ENCODE measurements around the gene ULK4. TPM values are rescaled to one million over a fixed set of nuclear protein-coding genes. Genes with fewer than 3 reads are reported as not detected.

The ULK4 gene
- total and polyA plus RNA-seq, 2 of the 8 experiments (the other 6 are each of a cell fraction or from before 2014, with no cell fraction given) = 3.0 to 10.8 TPM

GRCh38 chr3:41963823-41964222 is 1.9 kb upstream of the ULK4 start:
- Histone ChIP-seq H2BK20ac (ENCODE audit: low read length) (peak overlapping the region; percentile 21; the same call in 1 of the 2 replicates), H3K9ac (replicated peaks in 1 of 4; ENCODE audit: extremely low read depth in 1 of 4, low read depth in 3 of 4, low read length in 3 of 4) (no peak overlapping the region), H2AK5ac (ENCODE audit: low read depth, low read length) (no peak overlapping the region), H3K79me2 (ENCODE audit: control insufficient read depth in 1 of 2, insufficient read depth in 2 of 2, low read length in 2 of 2) (peaks cover 0 to 12% of the 10 kb centered on the region in 2 experiments; a peak in 2 of 4 replicates), H3K23ac (ENCODE audit: insufficient read length) (no peak overlapping the region), H4K8ac (ENCODE audit: extremely low read depth, insufficient read depth, low read length) (no peak overlapping the region), H2BK120ac (replicated peaks; ENCODE audit: low read depth, low read length) (no peak overlapping the region), H3K14ac (ENCODE audit: insufficient read length) (no peak overlapping the region), H2BK15ac (ENCODE audit: low read length) (no peak overlapping the region), H3K27me3 (replicated peaks in 1 of 4; ENCODE audit: control insufficient read depth in 3 of 4, extremely low read depth in 1 of 4, insufficient read depth in 3 of 4, low read length in 3 of 4) (no peaks in the 10 kb centered on the region), H3K79me1 (ENCODE audit: low read depth, low read length) (no peaks in the 10 kb centered on the region; the same call in 1 of the 2 replicates), H3K27ac (ENCODE audit: low read depth, low read length) (no peak overlapping the region), H3K9me3 (ENCODE audit: insufficient read depth in 2 of 2, low read depth in 1 of 2, low read length in 1 of 2) (no peaks in the 10 kb centered on the region), H3K4me3 (ENCODE audit: extremely low read depth in 1 of 4, insufficient read depth in 2 of 4, low read depth in 3 of 4, low read length in 4 of 4) (no peak overlapping the region), H2BK5ac (ENCODE audit: low read depth, low read length) (no peak overlapping the region), H3K23me2 (ENCODE audit: low read depth, low read length) (peaks cover 3% of the 10 kb centered on the region; the same call in 1 of the 2 replicates), H4K91ac (replicated peaks; ENCODE audit: insufficient read length, low read length) (no peak overlapping the region), H4K20me1 (replicated peaks in 1 of 2; ENCODE audit: control insufficient read depth in 1 of 2, insufficient read depth in 2 of 2, low read length in 2 of 2) (peaks cover 0 to under 1% of the 10 kb centered on the region in 2 experiments), H3K4ac (replicated peaks; ENCODE audit: insufficient read length, low read depth, low read length) (no peak overlapping the region), H3K56ac (replicated peaks; ENCODE audit: insufficient read length, low read depth, low read length) (no peak overlapping the region), H3K36me3 (ENCODE audit: control insufficient read depth in 2 of 4, insufficient read depth in 4 of 4, low read length in 3 of 4) (no peaks in the 10 kb centered on the region), H3K18ac (ENCODE audit: extremely low read depth, low read length) (no peak overlapping the region), H3K4me1 (replicated peaks in 1 of 4; ENCODE audit: control insufficient read depth in 3 of 4, insufficient read depth in 4 of 4, low read length in 3 of 4) (peaks cover 0 to 4% (median 0%) of the 10 kb centered on the region in 4 experiments; a peak in 2 of 7 replicates), H2AFZ (ENCODE audit: low read length) (no peak overlapping the region), H2BK12ac (ENCODE audit: low read depth, low read length) (no peak overlapping the region), H4K5ac (ENCODE audit: insufficient read length, low read depth, low read length) (no peak overlapping the region), H3K4me2 (ENCODE audit: insufficient read depth in 1 of 2, low read depth in 2 of 2, low read length in 2 of 2) (no peak overlapping the region)
- CTCF ChIA-PET (ENCODE audit: partially characterized antibody) = interaction anchor here (1.6 to 2.5 kb wide), 2 partner anchors 63 to 135 kb away, joined by 4 to 10 read pairs; no protein-coding TSS in a partner anchor
- no peak for DNase-seq (ENCODE audit: low read depth in 1 of 2, low spot score in 2 of 2)
- 86% methylated on average over 10 of the region's 10 CpGs; no CpG with 5 or more reads in 1 of the 2 experiments for WGBS, 2 experiments (ENCODE audit: extremely low coverage in 1 of 2, insufficient coverage in 1 of 2, insufficient read length in 1 of 2, insufficient replicate concordance in 2 of 2, low coverage in 1 of 2, low lambda C conversion rate in 2 of 2, missing lambda C conversion rate in 1 of 2)
- FAIRE-seq = no peak
- no peak for TF ChIP-seq TAF7 (optimal IDR thresholded peaks at IDR 0.05; ENCODE audit: borderline replicate concordance, low read depth, low read length)
- no peak for TF ChIP-seq KDM5A (IDR thresholded peaks at IDR 0.05; ENCODE audit: low read length)
- no peak for TF ChIP-seq SIX5 (IDR thresholded peaks at IDR 0.05; ENCODE audit: low read depth, low read length)
- no peak for TF ChIP-seq CHD2 (IDR thresholded peaks at IDR 0.05; ENCODE audit: low read length)
- POLR2A ChIA-PET (ENCODE audit: partially characterized antibody) = no interaction called here

All from H1 (cell line).